HCT116 (cell line): ENCODE measurements around the gene DBNDD2. TPM values are rescaled to one million over a fixed set of nuclear protein-coding genes. Genes with fewer than 3 reads are reported as not detected.

Experiments
- ATAC-seq: fragments of 200-7000 bp; cut with Tn5 transposase; 2 replicates; pipeline ENCODE4 v1.9.1; 2020; ENCODE audit warnings: mild to moderate bottlenecking, moderate library complexity
- BruUV-seq: library from RNA; stranded (reverse); fragments of 400-500 nt; replicated peaks from 2 replicates; lab custom pipeline; 2021; lab: Mats Ljungman, UMichigan
- CTCF ChIA-PET: fragments of 300-600 bp; sonication (Branson Sonifier 250); formaldehyde crosslinking; loops from one replicate; lab custom pipeline; 2021; ENCODE audit warnings: antibody characterized with exemption; lab: Charles Lee
- POLR2A ChIA-PET: fragments of 300-600, 350-600 bp; sonication (Branson Sonifier 250); formaldehyde crosslinking; loops from one replicate; lab custom pipeline; 2021; ENCODE audit warnings: antibody characterized with exemption; lab: Charles Lee
- RAD21 ChIA-PET, 2 experiments: fragments of 300-600 bp; sonication (Branson Sonifier 250); formaldehyde crosslinking; loops; one replicate each; lab custom pipeline; 2023; ENCODE audit warnings: low total read pairs in 2 of 2; ENCODE audit not compliant: uncharacterized antibody in 2 of 2, unreplicated experiment in 2 of 2, low non-redundant PET in 1 of 2; lab: Charles Lee
- DNase-seq: peaks from one replicate; pipeline ENCODE4 v3.0.0-alpha.2; 2010; ENCODE audit warnings: low read depth, low spot score
- H2AFZ ChIP-seq: fragments of 200-600 bp; shearing (Covaris generic), sonication (generic); 2 replicates; pipeline ENCODE4 v1.6.1; 2017; ENCODE audit warnings: low read depth, mixed run types, mixed read lengths, antibody characterized with exemption, low read length; ENCODE audit not compliant: poor library complexity, severe bottlenecking
- H3K27ac ChIP-seq: 2 replicates; pipeline ENCODE4 v1.5.1; 2012; ENCODE audit warnings: low read depth, low read length
- H3K27me3 ChIP-seq: fragments of 200-600 bp; sonication (generic); 2 replicates; pipeline ENCODE4 v1.6.1; 2016; ENCODE audit warnings: mixed run types, low read length, mixed read lengths; ENCODE audit not compliant: insufficient read depth
- H3K36me3 ChIP-seq, 2 experiments: fragments of 200-500 bp in 1 of 2; fragments of 200-600 bp in 1 of 2; sonication (Bioruptor generic) in 1 of 2; sonication (generic) in 1 of 2; 2 replicates each; pipeline versions ENCODE4 v1.5.1 to v1.6.1; 2014 to 2016; ENCODE audit warnings: low read length in 2 of 2, inconsistent platforms in 1 of 2, mixed read lengths in 1 of 2, mixed run types in 1 of 2; ENCODE audit not compliant: insufficient read depth in 2 of 2, control insufficient read depth in 1 of 2
- H3K4me1 ChIP-seq, 2 experiments: fragments of 200-600 bp in 1 of 2; sonication (generic) in 1 of 2; 2 replicates each; pipeline versions ENCODE4 v1.5.1 to v1.6.1; 2012 to 2017; ENCODE audit warnings: low read length in 2 of 2, inconsistent platforms in 1 of 2, mild to moderate bottlenecking in 1 of 2, mixed read lengths in 1 of 2, mixed run types in 1 of 2, moderate library complexity in 1 of 2; ENCODE audit not compliant: insufficient read depth in 2 of 2, control insufficient read depth in 1 of 2
- H3K4me2 ChIP-seq: fragments of 200-600 bp; sonication (generic); 2 replicates; pipeline ENCODE4 v1.6.1; 2017; ENCODE audit warnings: mixed run types, low read length, mixed read lengths
- H3K4me3 ChIP-seq, 2 experiments: fragments of 200-600 bp in 1 of 2; sonication (generic) in 1 of 2; replicated peaks in 1 of 2; 2 replicates each; pipeline ENCODE4 v1.5.1; 2011 to 2016; ENCODE audit warnings: low read length in 2 of 2, control low read depth in 1 of 2, low read depth in 1 of 2, mild to moderate bottlenecking in 1 of 2, mixed read lengths in 1 of 2, mixed run types in 1 of 2
- H3K79me2 ChIP-seq: fragments of 200-600 bp; sonication (generic); 2 replicates; pipeline ENCODE4 v1.6.1; 2017; ENCODE audit warnings: mild to moderate bottlenecking, mixed run types, low read length, moderate library complexity, mixed read lengths; ENCODE audit not compliant: insufficient read depth
- H3K9ac ChIP-seq: fragments of 200-600 bp; sonication (generic); 2 replicates; pipeline ENCODE4 v1.6.1; 2016; ENCODE audit warnings: low read length, mixed read lengths
- H3K9me2 ChIP-seq: fragments of 200-600 bp; sonication (generic), shearing (Covaris generic); 2 replicates; pipeline ENCODE4 v1.6.1; 2017; ENCODE audit warnings: mixed run types, mild to moderate bottlenecking, moderate library complexity; ENCODE audit not compliant: insufficient read depth
- H3K9me3 ChIP-seq, 2 experiments: fragments of 200-500 bp in 1 of 2; fragments of 200-600 bp in 1 of 2; sonication (Bioruptor generic) in 1 of 2; sonication (generic) in 1 of 2; 2 replicates each; pipeline ENCODE4 v1.6.1; 2014 to 2017; ENCODE audit warnings: low read length in 2 of 2, mixed read lengths in 2 of 2, inconsistent platforms in 1 of 2, low read depth in 1 of 2, mild to moderate bottlenecking in 1 of 2, mixed run types in 1 of 2, moderate library complexity in 1 of 2; ENCODE audit not compliant: control insufficient read depth in 1 of 2, insufficient read depth in 1 of 2
- H4K20me1 ChIP-seq: fragments of 200-600 bp; sonication (generic), shearing (Covaris generic); 2 replicates; pipeline ENCODE4 v1.6.1; 2017; ENCODE audit warnings: mixed run types, mild to moderate bottlenecking, moderate library complexity; ENCODE audit not compliant: insufficient read depth
- CTCF ChIP-seq, 3 experiments: fragments of 200-600 bp in 1 of 3; sonication (generic) in 1 of 3; IDR thresholded peaks in 2 of 3; conservative IDR thresholded peaks in 1 of 3; 2 replicates each; pipeline ENCODE4 v1.5.1; 2012 to 2017; ENCODE audit warnings: low read depth in 2 of 3, low read length in 2 of 3, antibody characterized with exemption in 1 of 3, borderline replicate concordance in 1 of 3, control low read depth in 1 of 3, mild to moderate bottlenecking in 1 of 3, mixed read lengths in 1 of 3, mixed run types in 1 of 3, moderate library complexity in 1 of 3; ENCODE audit not compliant: insufficient read depth in 1 of 3
- MAX ChIP-seq: IDR thresholded peaks from 2 replicates; pipeline ENCODE4 v1.6.1; 2012
- RAD21 ChIP-seq: IDR thresholded peaks from 2 replicates; pipeline ENCODE4 v1.6.1; 2012; ENCODE audit warnings: low read depth, mild to moderate bottlenecking
- YY1 ChIP-seq: IDR thresholded peaks from 2 replicates; pipeline ENCODE4 v1.6.1; 2011; ENCODE audit warnings: low read length, low read depth, moderate library complexity, mild to moderate bottlenecking; ENCODE audit not compliant: insufficient replicate concordance; ENCODE audit errors: extremely low read depth
- intact Hi-C: fragments of 100-400 bp; cut with micrococcal nuclease; formaldehyde crosslinking; loops from 2 replicates; pipeline ENCODE4 v1.10.0; 2022
- microRNA-seq: library from miRNA; unstranded; fragments of <30 nt; microRNA quantifications from one replicate; pipeline ENCODE4, GENCODE V29; 2016; ENCODE audit warnings: borderline number of aligned reads
- total RNA-seq: library from RNA; stranded (reverse); gene quantifications from one replicate; pipeline ENCODE4 v1.2.1, GENCODE V29; 2021; ENCODE audit not compliant: unreplicated experiment

DBNDD2 gene
- total RNA-seq, 1 experiment from 2014 or later, result 44.2 TPM

- H3K79me2 ChIP-seq, result no peaks in the 10 kb centered on the region
- POLR2A ChIA-PET, result no interaction called here
- DNase-seq, result no peak
- no peaks in the 10 kb centered on the region for H3K36me3 ChIP-seq
- no peaks in the 10 kb centered on the region for H3K9me2 ChIP-seq
- H3K4me2 ChIP-seq, result no peak overlapping the region
- H2AFZ ChIP-seq, result no peak overlapping the region
- H3K27ac ChIP-seq, result no peak overlapping the region
- 0 out of 2 replicates have a peak, but pooled peaks have one; percentile 13 for TF ChIP-seq RAD21
- no peak for TF ChIP-seq MAX
- peak in 2 of 3 experiments; percentile 10 to 26; a peak in 1 of 6 replicates for TF ChIP-seq CTCF (IDR thresholded peaks at IDR 0.05 in 2 of 3, conservative IDR thresholded peaks at IDR 0.05 in 1 of 3; ENCODE audit: borderline replicate concordance in 1 of 3, insufficient read depth in 1 of 3, low read depth in 2 of 3, low read length in 2 of 3)
- no peak for TF ChIP-seq YY1
- TF ChIP-seq, all 23 proteins: peak for 2
- no peak overlapping the region for H3K9ac ChIP-seq
- H4K20me1 ChIP-seq, result no peaks in the 10 kb centered on the region
- BruUV-seq, result no TSS peak
- ChIA-PET CTCF (interaction anchor here (0.7 to 2.3 kb wide), 3 partner anchors 10 to 312 kb away, joined by 3 to 8 read pairs (median 7); no protein-coding TSS in a partner anchor), RAD21 (interaction anchor here in 1 of 2 experiments (2.0 kb wide), 1 partner anchor 311 kb away, joined by 4 read pairs; no protein-coding TSS in a partner anchor)
- peaks cover 7% of the 10 kb centered on the region; the same call in 1 of the 2 replicates for H3K27me3 ChIP-seq
- ATAC-seq, result peak; percentile 62
- intact Hi-C loops, result no loop called here
- peaks cover 0 to 6% of the 10 kb centered on the region in 2 experiments; a peak in 2 of 4 replicates for H3K4me1 ChIP-seq
- H3K9me3 ChIP-seq, result no peaks in the 10 kb centered on the region
- H3K4me3 ChIP-seq, result no peak overlapping the region
Measured at GRCh38 chr20:45459606-45460005, 51.5 kb downstream of the DBNDD2 start.

Small RNAs within 50 kb of the gene (microRNA-seq; reads per million reads assigned to microRNA genes)
- gene MIR6812, result not detected

Other genes starting within 250 kb of the DBNDD2 start
- gene PI3, start 233.4 kb upstream of the DBNDD2 start, total RNA-seq, result not detected
- not detected for gene SEMG1, start 201.3 kb upstream of the DBNDD2 start, total RNA-seq
- gene SEMG2, start 186.9 kb upstream of the DBNDD2 start, total RNA-seq, result not detected
- 5.4 TPM for gene SLPI, start 153.7 kb upstream of the DBNDD2 start, total RNA-seq
- gene RBPJL, start 101.4 kb upstream of the DBNDD2 start, total RNA-seq, result not detected
- 0.64 TPM for gene MATN4, start 100.0 kb upstream of the DBNDD2 start, total RNA-seq
- gene SDC4, start 59.9 kb upstream of the DBNDD2 start, total RNA-seq, result 100 TPM
- gene SYS1, start 45.1 kb upstream of the DBNDD2 start, total RNA-seq, result 20.5 TPM
- gene TP53TG5, start 30.0 kb upstream of the DBNDD2 start, total RNA-seq, result 0.76 TPM
- gene PIGT, start 7.9 kb downstream of the DBNDD2 start, total RNA-seq, result 71.4 TPM
- gene WFDC2, start 61.5 kb downstream of the DBNDD2 start, total RNA-seq, result 1.1 TPM
- not detected for gene SPINT3, start 107.3 kb downstream of the DBNDD2 start, total RNA-seq
- not detected for gene WFDC6, start 131.2 kb downstream of the DBNDD2 start, total RNA-seq
- gene EPPIN, start 139.1 kb downstream of the DBNDD2 start, total RNA-seq, result not detected
- gene WFDC8, start 171.0 kb downstream of the DBNDD2 start, total RNA-seq, result not detected
- gene WFDC10A, start 221.4 kb downstream of the DBNDD2 start, total RNA-seq, result 0.47 TPM
- gene WFDC9, start 223.0 kb downstream of the DBNDD2 start, total RNA-seq, result not detected